ENCODE measurements around the gene ANO3.
"Not testable (repeated sequence)": the region's sequence is repeated elsewhere in the genome, so short reads cannot be mapped to it uniquely, and the experiment has no call there.

ANO3 gene

GRCh38 chr11:26331911-26332571 is at the start of gene ANO3:
Gene ANO3 (plus strand): TSS chr11:26332130. CDS start chr11:26332276, 146 bp downstream.
- peak; percentile 37 for DNase-seq

GRCh38 chr11:26283852-26284408 is 48.0 kb upstream of the ANO3 start:
- DNase-seq, result no peak

- no peak for DNase-seq
Measured at GRCh38 chr11:26285608-26286007, 46.3 kb upstream of the ANO3 start.

GRCh38 chr11:26286472-26287066 is 45.4 kb upstream of the ANO3 start:
- DNase-seq, result no peak

GRCh38 chr11:26287067-26287518 is 44.8 kb upstream of the ANO3 start:
- no peak for DNase-seq

GRCh38 chr11:26297189-26297975 is 34.5 kb upstream of the ANO3 start:
- DNase-seq, result no peak

GRCh38 chr11:26316372-26316771 is 15.6 kb upstream of the ANO3 start:
- DNase-seq, result not testable (repeated sequence)

GRCh38 chr11:26319906-26320305 is 12.0 kb upstream of the ANO3 start:
- DNase-seq, result no peak

GRCh38 chr11:26321516-26321915 is 10.4 kb upstream of the ANO3 start:
- DNase-seq, result no peak

GRCh38 chr11:26322335-26323067 is 9.4 kb upstream of the ANO3 start:
- no peak for DNase-seq

- DNase-seq, result no peak
Measured at GRCh38 chr11:26323837-26324236, 8.1 kb upstream of the ANO3 start.

- no peak for DNase-seq
Measured at GRCh38 chr11:26324270-26324669, 7.7 kb upstream of the ANO3 start.

GRCh38 chr11:26326793-26327400 is 5.0 kb upstream of the ANO3 start:
- DNase-seq, result no peak

- no peak for DNase-seq
Measured at GRCh38 chr11:26329206-26329605, 2.7 kb upstream of the ANO3 start.

- no peak for DNase-seq
Measured at GRCh38 chr11:26330262-26330661, 1.7 kb upstream of the ANO3 start.

- DNase-seq, result no peak
Measured at GRCh38 chr11:26332572-26332915, 614 bp downstream of the ANO3 start.

GRCh38 chr11:26333906-26334305 is 2.0 kb downstream of the ANO3 start:
- DNase-seq, result no peak

- DNase-seq, result no peak
Measured at GRCh38 chr11:26335903-26336302, 4.0 kb downstream of the ANO3 start.

GRCh38 chr11:26344647-26345046 is 12.7 kb downstream of the ANO3 start:
- no peak for DNase-seq

GRCh38 chr11:26348776-26349175 is 16.8 kb downstream of the ANO3 start:
- DNase-seq, result no peak

- no peak for DNase-seq
Measured at GRCh38 chr11:26350002-26350401, 18.1 kb downstream of the ANO3 start.

- no peak for DNase-seq
Measured at GRCh38 chr11:26353010-26353409, 21.1 kb downstream of the ANO3 start.

- DNase-seq, result no peak
Measured at GRCh38 chr11:26359055-26359454, 27.1 kb downstream of the ANO3 start.

All from SHP77 treated with DMSO at 0.1 percent for 48 hours (cell line).